Activated naive CD4-positive, alpha-beta T cell treated with anti-CD3 and anti-CD28 coated beads, Interleukin-2, amount 10 ng/mL, durations not matched to agents 7 days and 5 days (primary cell): ENCODE data around the gene MAPKAPK2.
A peak's percentile ranks its signal among the peaks of the same experiment; 100 is the strongest.

ENCODE experiments used
- CTCF ChIA-PET: fragments of 350-600 bp; sonication (Branson Sonifier 250); formaldehyde crosslinking; loops from one replicate; lab custom pipeline; 2021; ENCODE audit warnings: antibody characterized with exemption; lab: Charles Lee
- DNase-seq: peaks from one replicate; pipeline ENCODE4 v3.0.0-alpha.2; 2020
- H3K27ac Mint-ChIP-seq: one replicate; pipeline ENCODE4 v1.8.0; 2021; ENCODE audit warnings: mild to moderate bottlenecking, moderate library complexity, mixed read lengths
- H3K27me3 Mint-ChIP-seq: one replicate; pipeline ENCODE4 v1.8.0; 2021; ENCODE audit warnings: mild to moderate bottlenecking, mixed read lengths
- H3K36me3 Mint-ChIP-seq: one replicate; pipeline ENCODE4 v1.8.0; 2021; ENCODE audit warnings: mixed read lengths
- H3K4me1 Mint-ChIP-seq: one replicate; pipeline ENCODE4 v1.8.0; 2021; ENCODE audit warnings: mixed read lengths
- H3K4me3 Mint-ChIP-seq: one replicate; pipeline ENCODE4 v1.8.0; 2021; ENCODE audit warnings: mild to moderate bottlenecking, moderate library complexity, mixed read lengths
- H3K9me3 Mint-ChIP-seq: one replicate; pipeline ENCODE4 v1.8.0; 2021; ENCODE audit warnings: mixed read lengths

MAPKAPK2 gene

DNA sequence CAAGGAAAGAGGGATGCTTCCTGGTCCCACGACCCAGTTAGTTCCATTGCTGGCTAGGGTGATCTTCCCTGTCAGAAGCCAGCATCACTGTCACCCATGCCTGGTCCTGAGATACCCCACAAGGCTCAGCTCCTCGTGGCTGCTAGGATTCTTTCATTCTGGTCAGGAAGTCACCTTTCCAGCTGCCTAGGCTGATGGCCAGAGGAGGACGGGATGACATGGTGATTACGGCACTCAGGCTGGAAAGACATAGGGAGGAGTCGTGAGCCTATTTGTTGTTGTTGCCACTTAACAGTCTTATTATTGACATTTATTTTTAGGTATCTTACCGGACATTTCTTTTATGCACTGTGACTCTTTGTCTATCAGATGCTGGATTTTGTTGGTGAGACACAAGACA, 20.0 kb upstream of the MAPKAPK2 start:
- no peak overlapping the region for H3K4me3 Mint-ChIP-seq
- H3K27me3 Mint-ChIP-seq, result peaks cover 64% of the 10 kb centered on the region
- H3K9me3 Mint-ChIP-seq, result no peaks in the 10 kb centered on the region
- no peak overlapping the region for H3K27ac Mint-ChIP-seq
- CTCF ChIA-PET, result interaction anchor here (0.6 to 9.3 kb wide), 49 partner anchors 7 to 318 kb away, joined by 3 to 188 read pairs (median 9); partner anchors contain the start of genes DYRK3 and EIF2D
- DNase-seq, result no peak
- no peaks in the 10 kb centered on the region for H3K36me3 Mint-ChIP-seq
- peaks cover 20% of the 10 kb centered on the region for H3K4me1 Mint-ChIP-seq

DNA sequence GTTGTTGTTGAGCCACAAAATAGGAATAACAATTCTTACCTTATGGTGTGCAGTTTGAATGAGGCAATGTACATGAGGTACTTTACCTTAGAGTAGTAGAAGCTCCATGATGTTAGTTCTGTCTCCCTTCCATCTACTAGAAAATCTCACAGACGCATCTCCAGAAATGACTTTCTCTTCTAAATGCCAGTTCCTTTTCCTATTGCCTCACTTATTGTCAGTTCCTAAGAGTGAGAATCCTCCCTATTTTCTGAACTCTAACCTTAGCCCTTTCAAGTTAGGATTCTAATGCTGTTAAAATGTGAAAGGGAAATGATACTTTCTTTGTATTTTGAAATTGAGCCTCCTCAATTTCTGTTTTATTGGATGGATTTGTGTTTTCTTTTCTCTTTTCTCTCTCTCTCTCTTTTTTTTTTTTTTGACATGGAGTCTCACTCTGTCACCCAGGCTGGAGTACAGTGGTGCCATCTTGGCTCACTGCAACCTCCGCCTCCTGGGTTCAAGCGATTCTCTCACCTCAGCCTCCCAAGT, 18.6 kb upstream of the MAPKAPK2 start:
- Mint-ChIP-seq H3K27ac (no peak overlapping the region), H3K36me3 (no peaks in the 10 kb centered on the region), H3K4me3 (no peak overlapping the region), H3K27me3 (peaks cover 61% of the 10 kb centered on the region), H3K4me1 (peaks cover 20% of the 10 kb centered on the region), H3K9me3 (no peaks in the 10 kb centered on the region)
- CTCF ChIA-PET, result interaction anchor here (1.0 to 9.3 kb wide), 15 partner anchors 9 to 187 kb away, joined by 3 to 188 read pairs (median 22); partner anchors contain the start of genes DYRK3, EIF2D and MAPKAPK2
- DNase-seq, result no peak

DNA sequence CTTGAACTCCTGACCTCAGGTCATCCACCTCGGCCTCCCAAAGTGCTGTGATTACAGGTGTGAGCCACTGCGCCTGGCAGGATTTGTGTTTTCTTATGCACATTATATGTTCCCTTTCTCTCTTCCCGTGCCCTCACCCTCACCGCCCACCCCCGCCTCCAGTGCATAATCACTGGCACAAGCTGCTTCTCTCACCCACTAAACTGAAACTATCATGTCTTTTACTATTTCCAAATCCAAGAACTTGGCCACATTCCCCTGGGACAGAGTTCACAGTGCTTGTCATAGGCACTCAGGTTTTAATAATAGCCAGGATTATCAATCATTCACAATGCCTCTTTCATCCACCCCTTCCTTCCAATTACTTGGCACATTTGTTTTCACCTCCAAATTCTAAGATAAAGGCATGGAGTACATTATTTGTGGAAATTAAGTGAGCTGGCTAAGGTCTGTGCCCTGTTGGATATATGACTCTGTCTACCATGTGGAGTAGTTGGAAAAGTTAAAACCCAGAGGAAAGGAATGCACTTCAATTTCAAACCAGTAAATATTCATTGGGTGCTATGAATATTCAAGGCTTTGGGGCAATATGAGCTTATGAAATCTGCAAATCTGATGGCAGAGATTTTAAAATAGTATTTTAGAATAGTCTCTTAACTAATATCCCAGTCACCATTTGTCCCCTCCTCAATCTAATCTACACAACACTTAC, 17.6 kb upstream of the MAPKAPK2 start:
- CTCF ChIA-PET, result interaction anchor here (0.6 to 9.3 kb wide), 11 partner anchors 10 to 188 kb away, joined by 3 to 188 read pairs (median 6); partner anchors contain the start of genes DYRK3, EIF2D and MAPKAPK2
- Mint-ChIP-seq H3K36me3 (no peaks in the 10 kb centered on the region), H3K9me3 (no peaks in the 10 kb centered on the region), H3K27me3 (peaks cover 54% of the 10 kb centered on the region), H3K4me1 (peaks cover 20% of the 10 kb centered on the region), H3K27ac (no peak overlapping the region), H3K4me3 (no peak overlapping the region)
- no peak for DNase-seq

DNA sequence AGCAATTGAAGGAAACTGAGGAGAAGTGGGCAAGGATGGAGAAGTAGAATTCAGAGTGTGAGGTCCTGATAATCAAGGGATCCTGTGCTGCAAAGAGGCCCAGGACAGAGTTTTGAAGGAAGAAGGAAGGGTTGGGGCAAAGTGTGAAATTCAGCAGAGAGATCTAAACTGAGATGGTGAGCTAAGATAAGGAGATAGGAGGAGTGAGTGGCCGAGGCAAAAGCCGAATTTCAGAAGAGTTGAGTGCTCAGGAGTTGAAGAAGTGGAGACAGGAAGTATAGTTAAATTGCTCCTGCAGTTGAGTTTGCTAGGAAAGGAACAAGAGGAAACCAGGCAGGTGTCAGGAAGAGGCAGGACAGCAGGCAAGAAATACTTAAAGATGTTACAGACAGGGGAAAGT, 16.4 kb upstream of the MAPKAPK2 start:
- no peaks in the 10 kb centered on the region for H3K9me3 Mint-ChIP-seq
- H3K27ac Mint-ChIP-seq, result no peak overlapping the region
- H3K4me1 Mint-ChIP-seq, result peaks cover 17% of the 10 kb centered on the region
- no peak for DNase-seq
- CTCF ChIA-PET, result interaction anchor here (6.4 to 9.3 kb wide), 3 partner anchors 11 to 38 kb away, joined by 39 to 188 read pairs (median 82); partner anchors contain the start of gene DYRK3
- no peaks in the 10 kb centered on the region for H3K36me3 Mint-ChIP-seq
- H3K27me3 Mint-ChIP-seq, result peaks cover 42% of the 10 kb centered on the region
- no peak overlapping the region for H3K4me3 Mint-ChIP-seq

DNA sequence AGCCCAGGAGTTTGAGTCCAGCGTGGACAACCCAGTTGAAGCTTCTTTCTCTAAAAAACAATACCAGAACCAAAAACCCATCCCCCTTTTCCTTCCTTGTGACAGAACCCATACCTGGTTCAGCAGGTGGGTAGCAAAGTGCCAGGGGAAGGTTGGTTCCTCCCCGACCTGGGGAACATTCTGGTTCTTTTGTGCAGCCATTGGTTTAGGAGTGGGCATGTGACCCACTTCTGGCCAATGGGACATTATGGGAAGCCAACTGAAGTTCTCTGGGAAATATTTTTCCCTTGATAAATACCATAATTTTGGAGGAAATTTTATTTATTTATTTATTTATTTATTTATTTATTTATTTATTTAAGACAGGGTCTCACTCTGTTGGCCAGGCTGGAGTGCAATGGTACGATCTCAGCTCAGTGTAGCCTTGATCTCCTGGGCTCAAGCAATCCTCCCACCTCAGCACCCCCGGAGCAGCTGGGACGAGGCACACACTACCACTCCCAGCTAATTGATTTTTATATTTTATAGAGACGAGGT, 15.8 kb upstream of the MAPKAPK2 start:
- Mint-ChIP-seq H3K27me3 (peaks cover 36% of the 10 kb centered on the region), H3K4me1 (peaks cover 12% of the 10 kb centered on the region), H3K4me3 (no peak overlapping the region), H3K36me3 (no peaks in the 10 kb centered on the region), H3K27ac (no peak overlapping the region), H3K9me3 (no peaks in the 10 kb centered on the region)
- DNase-seq, result no peak
- CTCF ChIA-PET, result interaction anchor here (1.5 to 9.3 kb wide), 4 partner anchors 12 to 140 kb away, joined by 4 to 188 read pairs (median 60); partner anchors contain the start of gene DYRK3

DNA sequence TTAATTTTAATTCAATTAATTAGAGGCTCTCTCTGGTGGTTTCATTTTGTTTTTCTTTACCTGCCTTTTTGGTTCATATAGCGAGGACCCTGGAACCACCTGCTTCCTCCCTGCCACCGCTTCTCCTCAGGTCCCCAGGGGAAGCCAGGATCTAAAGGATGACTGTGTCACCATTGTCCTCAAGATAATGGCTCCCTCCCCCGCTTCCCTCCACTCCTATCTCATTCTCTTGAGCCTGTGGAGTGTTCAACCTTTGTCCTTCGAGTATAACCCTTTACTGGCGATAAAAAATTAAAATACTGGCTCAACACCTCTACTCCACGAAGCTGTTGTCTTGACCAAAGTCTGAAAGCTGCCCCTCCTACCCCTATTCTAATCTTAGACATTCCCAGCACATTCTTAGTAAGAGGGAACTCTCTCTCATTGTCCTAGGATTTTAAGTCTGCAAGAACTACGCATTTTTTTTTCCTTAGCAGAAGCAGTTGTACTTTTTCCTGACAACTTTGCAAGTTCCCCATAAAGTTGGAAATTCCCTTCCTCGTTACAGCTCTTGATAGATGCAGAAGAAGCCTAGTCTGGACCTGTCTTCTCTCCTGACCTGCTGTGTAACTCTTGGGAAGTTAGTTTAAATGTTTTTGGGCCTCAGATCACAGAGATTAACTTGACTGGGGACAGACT, 12.6 kb upstream of the MAPKAPK2 start:
- Mint-ChIP-seq H3K4me1 (peaks cover 10% of the 10 kb centered on the region), H3K36me3 (no peaks in the 10 kb centered on the region), H3K9me3 (no peaks in the 10 kb centered on the region), H3K27ac (no peak overlapping the region), H3K4me3 (no peak overlapping the region), H3K27me3 (peaks cover 22% of the 10 kb centered on the region)
- CTCF ChIA-PET, result interaction anchor here (1.0 to 6.1 kb wide), 6 partner anchors 8 to 239 kb away, joined by 3 to 59 read pairs (median 3); no protein-coding TSS in a partner anchor
- no peak for DNase-seq

DNA sequence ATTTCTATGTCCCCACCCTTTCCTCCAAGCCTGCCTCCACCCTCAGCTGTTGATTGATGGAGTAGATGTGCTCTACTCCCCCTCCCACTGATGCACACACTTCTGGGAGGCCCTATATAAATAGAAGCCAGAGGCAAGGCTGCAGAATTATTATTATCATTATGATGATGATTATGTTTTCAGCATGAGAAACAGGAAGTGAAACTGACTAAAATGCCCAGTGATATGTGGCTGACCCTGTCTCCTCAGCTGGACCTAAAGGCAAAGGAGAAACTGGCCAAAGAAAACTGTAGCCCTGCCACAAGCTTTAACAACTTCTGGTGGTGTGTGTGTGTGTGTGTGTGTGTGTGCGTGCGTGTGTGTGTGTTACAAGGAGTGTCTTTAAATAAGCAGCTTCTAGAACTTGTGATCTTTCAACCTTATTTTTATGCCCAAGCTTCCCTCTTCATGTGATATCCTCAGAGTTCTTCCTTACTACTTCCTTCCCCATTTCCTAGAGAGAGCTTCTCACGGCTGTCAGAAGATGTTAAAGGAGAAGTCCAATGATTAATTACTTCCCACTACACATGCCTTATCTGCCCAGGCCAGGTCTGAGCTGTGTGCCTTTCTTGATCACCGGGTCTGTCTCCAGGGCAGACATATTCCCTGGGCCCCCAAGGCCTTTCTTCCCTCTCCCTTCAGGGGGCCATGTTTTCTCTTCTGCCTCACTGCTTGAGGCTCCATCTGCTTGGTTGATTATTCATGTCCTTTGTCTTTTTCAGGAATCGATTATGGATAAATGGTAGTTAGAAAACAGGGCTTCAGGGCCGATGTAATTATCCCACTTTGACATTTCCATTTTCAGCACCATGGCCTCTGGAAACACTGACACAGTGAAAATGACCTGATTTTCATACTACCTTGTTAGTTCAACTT, 11.6 kb upstream of the MAPKAPK2 start:
- peaks cover 18% of the 10 kb centered on the region for H3K27me3 Mint-ChIP-seq
- CTCF ChIA-PET, result interaction anchor here (0.6 to 6.1 kb wide), 8 partner anchors 9 to 238 kb away, joined by 3 to 59 read pairs (median 3); no protein-coding TSS in a partner anchor
- peaks cover 5% of the 10 kb centered on the region for H3K4me1 Mint-ChIP-seq
- H3K4me3 Mint-ChIP-seq, result no peak overlapping the region
- H3K9me3 Mint-ChIP-seq, result no peaks in the 10 kb centered on the region
- H3K36me3 Mint-ChIP-seq, result no peaks in the 10 kb centered on the region
- H3K27ac Mint-ChIP-seq, result no peak overlapping the region
- no peak for DNase-seq

DNA sequence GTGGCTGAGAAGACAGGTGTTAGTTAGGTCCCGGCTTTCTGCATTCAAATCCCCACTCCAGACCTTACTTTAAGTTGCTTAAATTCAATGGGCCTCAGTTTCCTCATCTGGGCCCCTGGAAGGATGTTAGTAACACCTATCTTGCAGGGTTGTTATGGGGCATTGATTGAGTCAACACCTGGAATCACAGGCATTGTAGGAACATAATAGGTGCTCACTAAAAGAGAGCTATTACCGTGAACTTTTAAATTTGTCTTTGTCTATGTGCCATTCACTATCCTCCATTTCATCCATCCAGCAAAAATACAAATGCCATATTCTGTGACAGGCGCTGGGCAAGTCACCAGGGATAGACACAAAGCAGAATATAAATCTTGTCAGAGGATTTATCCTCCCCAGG, 10.5 kb upstream of the MAPKAPK2 start:
- no peak for DNase-seq
- no peak overlapping the region for H3K4me3 Mint-ChIP-seq
- CTCF ChIA-PET, result interaction anchor here (1.1 to 6.1 kb wide), 4 partner anchors 10 to 39 kb away, joined by 3 to 59 read pairs (median 4); partner anchors contain the start of gene DYRK3
- H3K36me3 Mint-ChIP-seq, result no peaks in the 10 kb centered on the region
- H3K9me3 Mint-ChIP-seq, result no peaks in the 10 kb centered on the region
- H3K4me1 Mint-ChIP-seq, result no peaks in the 10 kb centered on the region
- H3K27ac Mint-ChIP-seq, result no peak overlapping the region
- H3K27me3 Mint-ChIP-seq, result peaks cover 18% of the 10 kb centered on the region

DNA sequence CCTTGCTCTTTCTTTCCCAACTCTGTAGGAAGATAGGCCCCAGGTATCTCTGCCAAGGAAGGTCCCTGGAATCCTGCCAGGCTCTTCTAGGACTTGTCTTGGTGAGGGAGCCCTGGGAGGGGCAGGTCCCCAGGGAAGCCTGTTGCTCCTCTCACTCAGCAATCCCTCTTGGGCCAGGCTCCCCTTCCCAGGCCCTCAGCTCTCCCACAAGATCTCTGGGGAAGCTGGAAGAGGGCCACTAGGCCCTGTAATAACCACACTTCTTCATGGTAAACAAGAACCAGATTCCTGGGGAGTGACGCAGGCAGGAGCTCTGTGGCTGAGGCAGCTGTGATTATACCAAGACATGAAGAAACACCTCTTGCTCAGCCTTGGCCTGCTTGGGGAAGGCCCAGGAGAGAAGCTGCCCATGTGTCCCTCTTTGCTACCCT, 9.9 kb upstream of the MAPKAPK2 start:
- H3K27ac Mint-ChIP-seq, result no peak overlapping the region
- H3K27me3 Mint-ChIP-seq, result peaks cover 16% of the 10 kb centered on the region
- no peak for DNase-seq
- peaks cover 2% of the 10 kb centered on the region for H3K4me1 Mint-ChIP-seq
- no peak overlapping the region for H3K4me3 Mint-ChIP-seq
- CTCF ChIA-PET, result interaction anchor here (1.1 to 6.1 kb wide), 3 partner anchors 10 to 40 kb away, joined by 3 to 59 read pairs (median 4); partner anchors contain the start of gene DYRK3
- no peaks in the 10 kb centered on the region for H3K9me3 Mint-ChIP-seq
- no peaks in the 10 kb centered on the region for H3K36me3 Mint-ChIP-seq

DNA sequence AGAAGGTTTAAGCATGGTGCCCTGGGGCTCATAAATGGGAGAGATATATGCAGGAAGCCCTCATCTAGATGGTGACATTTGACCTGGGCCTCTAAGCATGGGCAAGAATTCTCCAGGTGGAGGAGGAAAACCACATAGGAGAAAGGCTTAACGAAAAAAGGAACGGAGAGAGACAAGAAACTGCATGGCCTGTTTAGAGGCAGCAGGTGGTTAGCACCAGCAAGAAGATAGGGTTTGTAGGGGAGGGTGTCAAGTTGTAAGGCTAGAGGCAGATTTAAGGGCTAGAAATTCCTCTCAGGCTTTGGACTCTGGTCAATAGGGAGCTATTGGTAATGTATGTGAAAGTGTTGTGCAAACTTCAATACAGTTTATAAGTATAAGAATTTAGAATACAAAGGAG, 8.2 kb upstream of the MAPKAPK2 start:
- CTCF ChIA-PET, result interaction anchor here (0.8 to 6.1 kb wide), 2 partner anchors 10 to 12 kb away, joined by 3 to 59 read pairs; no protein-coding TSS in a partner anchor
- H3K27ac Mint-ChIP-seq, result no peak overlapping the region

DNA sequence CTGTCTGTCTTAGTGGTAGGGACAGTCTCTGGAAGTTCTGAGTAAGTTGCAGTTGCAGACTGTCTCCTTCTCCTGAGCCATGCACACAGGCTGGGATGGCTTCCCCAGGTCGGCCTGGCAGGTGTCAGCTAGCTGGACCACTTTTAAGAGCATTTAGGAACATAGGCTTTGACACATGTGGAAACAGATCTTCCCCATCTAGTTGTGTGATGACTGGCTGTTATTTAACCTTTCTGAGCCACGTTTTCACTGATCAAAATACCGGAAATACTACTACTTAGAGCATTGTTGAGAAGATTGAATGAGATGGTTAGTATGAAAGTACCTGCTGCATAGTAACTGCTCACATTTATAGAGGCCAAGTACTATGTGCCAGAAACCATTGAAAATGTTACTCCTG, 6.2 kb upstream of the MAPKAPK2 start:
- H3K27ac Mint-ChIP-seq, result no peak overlapping the region
- H3K9me3 Mint-ChIP-seq, result no peaks in the 10 kb centered on the region
- peaks cover 29% of the 10 kb centered on the region for H3K27me3 Mint-ChIP-seq
- CTCF ChIA-PET, result interaction anchor here (0.9 kb wide), 1 partner anchor 15 kb away, joined by 4 read pairs; no protein-coding TSS in a partner anchor
- no peaks in the 10 kb centered on the region for H3K36me3 Mint-ChIP-seq
- H3K4me1 Mint-ChIP-seq, result peaks cover 9% of the 10 kb centered on the region
- no peak overlapping the region for H3K4me3 Mint-ChIP-seq
- no peak for DNase-seq

More for the DNA sequence above, 8.2 kb upstream of the MAPKAPK2 start:
- no peak for DNase-seq
- no peak overlapping the region for H3K4me3 Mint-ChIP-seq
- no peaks in the 10 kb centered on the region for H3K9me3 Mint-ChIP-seq
- peaks cover 17% of the 10 kb centered on the region for H3K27me3 Mint-ChIP-seq
- H3K36me3 Mint-ChIP-seq, result no peaks in the 10 kb centered on the region
- peaks cover 9% of the 10 kb centered on the region for H3K4me1 Mint-ChIP-seq

DNA sequence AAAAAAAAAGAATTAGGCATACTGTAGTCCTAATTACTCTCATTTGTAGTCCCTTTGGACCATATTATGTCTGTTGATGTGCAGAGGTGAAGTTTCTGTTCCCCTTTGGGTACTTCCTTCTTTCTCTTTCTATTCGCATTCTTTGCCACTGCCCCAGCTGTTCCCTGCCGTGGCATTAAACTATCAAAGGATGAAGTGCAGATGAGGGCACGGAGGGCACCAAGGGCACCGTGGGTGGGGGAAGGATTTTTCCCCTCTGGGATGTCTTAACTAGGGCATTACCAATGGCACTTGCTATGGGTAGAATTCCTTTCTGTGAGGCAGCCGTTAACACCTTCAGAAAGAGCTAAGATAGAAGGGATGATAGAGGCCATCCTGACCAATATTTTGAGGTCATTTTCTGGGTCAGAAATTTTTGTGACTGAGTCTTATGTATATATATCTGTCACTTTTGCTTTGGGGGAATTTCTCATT, 4.9 kb upstream of the MAPKAPK2 start:
- Mint-ChIP-seq H3K27ac (peak overlapping the region; percentile 11), H3K9me3 (no peaks in the 10 kb centered on the region), H3K4me3 (no peak overlapping the region), H3K4me1 (peaks cover 16% of the 10 kb centered on the region), H3K27me3 (peaks cover 38% of the 10 kb centered on the region), H3K36me3 (no peaks in the 10 kb centered on the region)
- CTCF ChIA-PET, result interaction anchor here (0.8 to 1.3 kb wide), 3 partner anchors 14 to 200 kb away, joined by 3 to 5 read pairs (median 3); partner anchors contain the start of gene DYRK3
- DNase-seq, result no peak
